Endothelial cell of umbilical vein (primary cell): ENCODE data around the gene ADGRG7. TPM values are rescaled to one million over a fixed set of nuclear protein-coding genes. Genes with fewer than 3 reads are reported as not detected.

ENCODE experiments used
- BruUV-seq: library from RNA; stranded (reverse); fragments of 400-500 nt; replicated peaks from 2 replicates; lab custom pipeline; 2021; lab: Mats Ljungman, UMichigan
- CTCF ChIA-PET: fragments of 300-600, 350-600 bp; sonication (Branson Sonifier 250); formaldehyde crosslinking; loops from one replicate; lab custom pipeline; 2021; ENCODE audit warnings: antibody characterized with exemption, inconsistent platforms; lab: Charles Lee
- POLR2A ChIA-PET: fragments of 300-600, 350-600 bp; sonication (Branson Sonifier 250); formaldehyde crosslinking; loops from one replicate; lab custom pipeline; 2021; ENCODE audit warnings: antibody characterized with exemption, inconsistent platforms; lab: Charles Lee
- DNase-seq: peaks from one replicate; pipeline ENCODE4 v3.0.0-alpha.2; 2011; ENCODE audit warnings: low read depth, low spot score
- FAIRE-seq: peaks from 2 replicates; lab custom pipeline; 2011; peaks lifted over from hg19 to GRCh38; lab: Jason Lieb, UNC
- H2AFZ ChIP-seq: 2 replicates; pipeline ENCODE4 v1.6.0; 2012; ENCODE audit warnings: low read depth, low read length, control low read depth, inconsistent platforms
- H3K27ac ChIP-seq: 2 replicates; pipeline ENCODE4 v1.5.1; 2011; ENCODE audit warnings: low read depth, mild to moderate bottlenecking, control low read depth, low read length, moderate library complexity; ENCODE audit not compliant: insufficient read depth
- H3K27me3 ChIP-seq, 2 experiments: 2 replicates each; pipeline versions ENCODE4 v1.6.0 to v1.6.1; 2011; ENCODE audit warnings: low read length in 2 of 2, mixed read lengths in 1 of 2; ENCODE audit not compliant: control insufficient read depth in 2 of 2, insufficient read depth in 2 of 2
- H3K36me3 ChIP-seq, 2 experiments: 2 replicates in 1 of 2; 3 replicates in 1 of 2; pipeline ENCODE4 v1.5.1; 2011; ENCODE audit warnings: low read length in 2 of 2, mild to moderate bottlenecking in 1 of 2, moderate library complexity in 1 of 2; ENCODE audit not compliant: control insufficient read depth in 2 of 2, insufficient read depth in 2 of 2; ENCODE audit errors: extremely low read depth in 1 of 2
- H3K4me1 ChIP-seq: 3 replicates; pipeline ENCODE4 v1.5.1; 2011; ENCODE audit warnings: mild to moderate bottlenecking, low read length; ENCODE audit not compliant: control insufficient read depth, insufficient read depth; ENCODE audit errors: extremely low read depth
- H3K4me2 ChIP-seq: 2 replicates; pipeline ENCODE4 v1.6.1; 2011; ENCODE audit warnings: low read length, control low read depth, mixed read lengths; ENCODE audit not compliant: insufficient read depth
- H3K4me3 ChIP-seq, 3 experiments: fragments of 200-600 bp in 1 of 3; sonication (generic), shearing (Covaris generic) in 1 of 3; replicated peaks in 1 of 3; 2 replicates each; pipeline ENCODE4 v1.5.1; 2011 to 2016; ENCODE audit warnings: control low read depth in 3 of 3, low read length in 3 of 3, mild to moderate bottlenecking in 2 of 3, inconsistent platforms in 1 of 3, low read depth in 1 of 3, moderate library complexity in 1 of 3; ENCODE audit not compliant: insufficient read depth in 1 of 3
- H3K79me2 ChIP-seq: 2 replicates; pipeline ENCODE4 v1.6.0; 2012; ENCODE audit warnings: low read length, inconsistent platforms; ENCODE audit not compliant: control insufficient read depth, insufficient read depth
- H3K9ac ChIP-seq: replicated peaks from 2 replicates; pipeline ENCODE3; 2011; ENCODE audit warnings: low read length, control low read depth; ENCODE audit not compliant: insufficient read depth; ENCODE audit errors: extremely low read depth
- H3K9me1 ChIP-seq: replicated peaks from 3 replicates; pipeline ENCODE4 v1.6.0; 2011; ENCODE audit warnings: mild to moderate bottlenecking, low read length; ENCODE audit not compliant: control insufficient read depth, insufficient read depth; ENCODE audit errors: extremely low read depth
- H3K9me3 ChIP-seq: replicated peaks from 2 replicates; pipeline ENCODE4 v1.5.1; 2012; ENCODE audit warnings: low read length, inconsistent platforms; ENCODE audit not compliant: control insufficient read depth, insufficient read depth
- H4K20me1 ChIP-seq: replicated peaks from 2 replicates; pipeline ENCODE3; 2011; ENCODE audit warnings: mild to moderate bottlenecking, low read length; ENCODE audit not compliant: control insufficient read depth, insufficient read depth; ENCODE audit errors: extremely low read depth
- EZH2 ChIP-seq: IDR thresholded peaks from 2 replicates; pipeline ENCODE4 v1.6.1; 2012; ENCODE audit warnings: borderline replicate concordance, low read depth, mild to moderate bottlenecking, moderate library complexity, low read length, inconsistent platforms; ENCODE audit not compliant: severe bottlenecking
- FOS ChIP-seq: IDR thresholded peaks from 2 replicates; pipeline ENCODE4 v1.6.1; 2011; ENCODE audit warnings: mild to moderate bottlenecking, low read length, moderate library complexity, borderline replicate concordance; ENCODE audit not compliant: insufficient read depth
- GATA2 ChIP-seq: IDR thresholded peaks from 2 replicates; pipeline ENCODE4 v1.7.0; 2011; ENCODE audit warnings: low read depth, mild to moderate bottlenecking, moderate library complexity, mixed read lengths, low read length; ENCODE audit not compliant: insufficient read length, insufficient read depth
- JUN ChIP-seq: IDR thresholded peaks from 2 replicates; pipeline ENCODE4 v1.6.1; 2011; ENCODE audit warnings: borderline replicate concordance, low read depth; ENCODE audit not compliant: insufficient read length, insufficient read depth
- MYC ChIP-seq: IDR thresholded peaks from one replicate; pipeline ENCODE4 v1.6.1; 2011; ENCODE audit warnings: mild to moderate bottlenecking, low read depth, low read length
- POLR2A ChIP-seq: IDR thresholded peaks from 2 replicates; pipeline ENCODE4 v1.6.1; 2012; ENCODE audit warnings: low read depth, mild to moderate bottlenecking, control low read depth, low read length
- POLR2AphosphoS5 ChIP-seq: IDR thresholded peaks from 2 replicates; pipeline ENCODE4 v1.6.1; 2012; ENCODE audit warnings: low read depth, mild to moderate bottlenecking, control low read depth, low read length, moderate library complexity; ENCODE audit not compliant: insufficient read depth
- dilution Hi-C: fragments of 300-500 bp; cut with MboI; formaldehyde crosslinking; loops from one replicate; pipeline ENCODE4 v1.15.0; 2019; ENCODE audit warnings: low sequenced_read_pairs; ENCODE audit not compliant: extremely low pct_ligation_motif_present
- intact Hi-C: fragments of 100-400 bp; cut with micrococcal nuclease; formaldehyde crosslinking; loops from one replicate; pipeline ENCODE4 v1.10.0; 2022
- polyA plus RNA-seq, 4 experiments: library from polyadenylated mRNA; depleted of rRNA in 3 of 4; stranded (reverse) in 3 of 4; unstranded in 1 of 4; fragments of >200 nt; gene quantifications; 2 replicates each; pipeline versions ENCODE4 v1.2.1 to v1.2.3, GENCODE V29; 2011 to 2012; ENCODE audit warnings: missing spikeins in 1 of 4
- total RNA-seq: library from RNA; stranded (reverse); gene quantifications from 2 replicates; pipeline ENCODE4 v1.2.3, GENCODE V29; 2021
- TF ChIP-seq, protein P1 (sequence below), 2 donors: IDR thresholded peaks; 1 replicate in 1 of 2; 2 replicates in 1 of 2; pipeline ENCODE4 v1.5.1; 2011; ENCODE audit warnings: low read length in 2 of 2, mild to moderate bottlenecking in 2 of 2, moderate library complexity in 2 of 2, control low read depth in 1 of 2, inconsistent platforms in 1 of 2, low read depth in 1 of 2; ENCODE audit not compliant: insufficient read depth in 1 of 2; ENCODE audit errors: extremely low read depth in 1 of 2
- TF ChIP-seq, protein P2 (sequence below): IDR thresholded peaks from 2 replicates; pipeline ENCODE4 v1.6.1; 2011; ENCODE audit not compliant: insufficient read depth, insufficient read length

ADGRG7 gene
- total and polyA plus RNA-seq, 2 donors (not counting 3 experiments of a cell fraction or from before 2014, with no cell fraction given) = not detected

DNA sequence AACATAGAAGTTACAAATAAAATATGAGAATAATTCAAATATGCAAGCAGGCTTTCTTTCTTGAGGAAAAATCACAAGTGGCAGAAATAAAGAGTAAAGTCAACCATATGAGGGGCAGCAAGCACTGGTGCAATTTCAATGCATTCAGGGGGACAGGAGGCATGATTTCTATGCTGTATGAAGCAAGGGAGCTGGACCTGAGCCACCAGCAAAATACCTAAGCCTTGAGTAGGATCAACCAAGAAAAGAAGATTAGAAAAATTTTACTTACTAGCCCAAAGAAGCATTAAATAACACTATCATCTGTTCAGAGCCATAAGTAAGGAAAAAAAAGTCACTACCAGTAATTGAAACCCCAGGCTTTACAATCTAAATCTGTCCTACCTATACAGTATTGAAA is 6.3 kb downstream of the ADGRG7 start:
- no peak overlapping the region for H2AFZ ChIP-seq
- no peak overlapping the region for H3K4me2 ChIP-seq
- H3K4me3 ChIP-seq = no peak overlapping the region
- intact Hi-C loops = no loop called here
- ChIA-PET POLR2A (no interaction called here), CTCF (no interaction called here)
- H3K36me3 ChIP-seq = no peaks in the 10 kb centered on the region
- FAIRE-seq (no peak), DNase-seq (no peak)
- no peaks in the 10 kb centered on the region for H3K9me1 ChIP-seq
- H3K4me1 ChIP-seq = no peaks in the 10 kb centered on the region
- TF ChIP-seq, protein P1, sequence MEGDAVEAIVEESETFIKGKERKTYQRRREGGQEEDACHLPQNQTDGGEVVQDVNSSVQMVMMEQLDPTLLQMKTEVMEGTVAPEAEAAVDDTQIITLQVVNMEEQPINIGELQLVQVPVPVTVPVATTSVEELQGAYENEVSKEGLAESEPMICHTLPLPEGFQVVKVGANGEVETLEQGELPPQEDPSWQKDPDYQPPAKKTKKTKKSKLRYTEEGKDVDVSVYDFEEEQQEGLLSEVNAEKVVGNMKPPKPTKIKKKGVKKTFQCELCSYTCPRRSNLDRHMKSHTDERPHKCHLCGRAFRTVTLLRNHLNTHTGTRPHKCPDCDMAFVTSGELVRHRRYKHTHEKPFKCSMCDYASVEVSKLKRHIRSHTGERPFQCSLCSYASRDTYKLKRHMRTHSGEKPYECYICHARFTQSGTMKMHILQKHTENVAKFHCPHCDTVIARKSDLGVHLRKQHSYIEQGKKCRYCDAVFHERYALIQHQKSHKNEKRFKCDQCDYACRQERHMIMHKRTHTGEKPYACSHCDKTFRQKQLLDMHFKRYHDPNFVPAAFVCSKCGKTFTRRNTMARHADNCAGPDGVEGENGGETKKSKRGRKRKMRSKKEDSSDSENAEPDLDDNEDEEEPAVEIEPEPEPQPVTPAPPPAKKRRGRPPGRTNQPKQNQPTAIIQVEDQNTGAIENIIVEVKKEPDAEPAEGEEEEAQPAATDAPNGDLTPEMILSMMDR (IDR thresholded peaks at IDR 0.05; ENCODE audit: extremely low read depth in 1 of 2, insufficient read depth in 1 of 2, low read depth in 1 of 2, low read length in 2 of 2) = no peak
- no peak for TF ChIP-seq POLR2A
- TF ChIP-seq, protein P2, sequence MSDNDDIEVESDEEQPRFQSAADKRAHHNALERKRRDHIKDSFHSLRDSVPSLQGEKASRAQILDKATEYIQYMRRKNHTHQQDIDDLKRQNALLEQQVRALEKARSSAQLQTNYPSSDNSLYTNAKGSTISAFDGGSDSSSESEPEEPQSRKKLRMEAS = no peak
- no peaks in the 10 kb centered on the region for H4K20me1 ChIP-seq
- H3K79me2 ChIP-seq = no peaks in the 10 kb centered on the region
- H3K9ac ChIP-seq = no peak overlapping the region
- H3K27me3 ChIP-seq = peaks cover 2 to 10% of the 10 kb centered on the region in 2 experiments
- no peaks in the 10 kb centered on the region for H3K9me3 ChIP-seq
- H3K27ac ChIP-seq = no peak overlapping the region
- no TSS peak for BruUV-seq
- dilution Hi-C loops = no loop called here

DNA sequence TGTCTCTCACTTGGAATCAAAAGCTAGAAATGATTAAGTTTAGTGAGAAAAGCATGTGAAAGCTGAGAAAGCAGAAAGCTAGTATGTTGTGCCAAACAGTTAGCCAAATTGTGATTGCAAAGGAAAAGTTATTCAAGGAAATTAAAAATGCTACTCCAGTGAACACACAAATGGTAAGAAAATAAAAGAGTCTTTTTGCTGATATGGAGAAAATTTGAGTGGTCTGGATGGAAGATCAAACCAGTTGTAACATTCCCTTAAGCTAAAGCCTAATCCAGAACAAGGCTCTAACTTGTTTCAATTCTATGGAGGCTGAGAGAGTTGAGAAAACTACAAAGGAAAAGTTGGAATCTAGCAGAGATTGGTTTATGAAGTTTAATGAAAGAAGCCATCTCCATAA is 11.8 kb downstream of the ADGRG7 start:
- no peak overlapping the region for H2AFZ ChIP-seq
- dilution Hi-C loops (no loop called here), intact Hi-C loops (no loop called here)
- H3K27me3 ChIP-seq = peaks cover 0 to 2% of the 10 kb centered on the region in 2 experiments
- no TSS peak for BruUV-seq
- POLR2A ChIA-PET = no interaction called here
- TF ChIP-seq POLR2AphosphoS5 (no peak), EZH2 (no peak), GATA2 (no peak), FOS (no peak), JUN (no peak), POLR2A (no peak), MYC (no peak)
- TF ChIP-seq, protein P1 (IDR thresholded peaks at IDR 0.05; ENCODE audit: extremely low read depth in 1 of 2, insufficient read depth in 1 of 2, low read depth in 1 of 2, low read length in 2 of 2) = no peak
- TF ChIP-seq, protein P2 = no peak
- H3K9ac ChIP-seq = no peak overlapping the region
- no peaks in the 10 kb centered on the region for H3K36me3 ChIP-seq
- H3K79me2 ChIP-seq = no peaks in the 10 kb centered on the region
- H3K27ac ChIP-seq = no peak overlapping the region
- CTCF ChIA-PET = interaction anchor here (0.7 to 1.2 kb wide), 3 partner anchors 13 to 158 kb away, joined by 3 read pairs; no protein-coding TSS in a partner anchor
- no peaks in the 10 kb centered on the region for H4K20me1 ChIP-seq
- DNase-seq (no peak), FAIRE-seq (no peak)
- no peaks in the 10 kb centered on the region for H3K9me3 ChIP-seq
- H3K4me2 ChIP-seq = no peak overlapping the region
- H3K9me1 ChIP-seq = no peaks in the 10 kb centered on the region
- H3K4me3 ChIP-seq = no peak overlapping the region
- no peaks in the 10 kb centered on the region for H3K4me1 ChIP-seq
